ENCODE data around the gene SH3PXD2B. TPM values are rescaled to one million over a fixed set of nuclear protein-coding genes. Genes with fewer than 3 reads are reported as not detected.

The SH3PXD2B gene
- total and polyA plus RNA-seq, 2 of the 4 experiments (the other 2 are of a cell fraction), result 8.2 to 14.4 TPM

GRCh38 chr5:172433513-172433912 lies 20.8 kb downstream of the SH3PXD2B start:
- CTCF ChIA-PET, result no interaction called here
- H3K79me1 ChIP-seq (ENCODE audit: low read depth in 1 of 2, low read length in 2 of 2), result peaks cover 38 to 80% of the 10 kb centered on the region in 2 experiments
- no peak overlapping the region for H2AFZ ChIP-seq (replicated peaks; ENCODE audit: low read length, poor library complexity)

More at GRCh38 chr5:172433513-172433912, 20.8 kb downstream of the SH3PXD2B start:
- dilution Hi-C loops (cut with HindIII; ENCODE audit: low sequenced_read_pairs, unreplicated experiment), result no loop called here
- no TSS peak for BruUV-seq (replicated peaks)
- Histone ChIP-seq H3K4me2 (ENCODE audit: low read depth, low read length) (no peak overlapping the region), H2BK120ac (ENCODE audit: low read depth, low read length) (no peak overlapping the region), H3K9ac (ENCODE audit: low read depth, low read length) (no peak overlapping the region), H2BK5ac (ENCODE audit: low read depth, low read length, poor library complexity, severe bottlenecking) (no peak overlapping the region), H2AK5ac (ENCODE audit: low read depth, low read length) (no peak overlapping the region), H4K20me1 (ENCODE audit: insufficient read depth, low read length) (peaks cover 74% of the 10 kb centered on the region), H3K4me3 (ENCODE audit: insufficient read depth, low read depth, low read length) (no peak overlapping the region), H3K9me3 (ENCODE audit: control insufficient read depth, insufficient read depth, low read length) (no peaks in the 10 kb centered on the region), H2BK20ac (ENCODE audit: low read depth, low read length) (no peak overlapping the region), H2BK15ac (ENCODE audit: low read depth, low read length) (no peak overlapping the region), H3K36me3 (ENCODE audit: control insufficient read depth, insufficient read depth, low read length) (peaks cover 11% of the 10 kb centered on the region), H3K27ac (ENCODE audit: insufficient read depth, low read length) (no peak overlapping the region), H2AK9ac (replicated peaks; ENCODE audit: low read depth, low read length, poor library complexity) (no peak overlapping the region), H3K23ac (ENCODE audit: low read depth, low read length) (no peak overlapping the region), H3K18ac (ENCODE audit: low read depth, low read length) (no peak overlapping the region), H4K5ac (ENCODE audit: low read depth, low read length) (no peak overlapping the region), H3K4ac (ENCODE audit: low read depth, low read length) (no peak overlapping the region), H3K56ac (ENCODE audit: extremely low read depth, insufficient read depth, low read length) (no peak overlapping the region), H3K4me1 (ENCODE audit: control insufficient read depth, insufficient read depth, low read length) (peaks cover 26% of the 10 kb centered on the region), H4K8ac (ENCODE audit: low read depth in 2 of 2, low read length in 2 of 2) (no peak overlapping the region), H3K9me1 (ENCODE audit: insufficient read depth, low read length) (peaks cover 28% of the 10 kb centered on the region), H3K14ac (replicated peaks; ENCODE audit: low read depth, low read length) (no peak overlapping the region), H4K91ac (ENCODE audit: insufficient read depth, low read depth, low read length) (no peak overlapping the region), H3K27me3 (ENCODE audit: control insufficient read depth, insufficient read depth, low read length) (no peaks in the 10 kb centered on the region)
- TF ChIP-seq POLR2A (IDR thresholded peaks at IDR 0.05; ENCODE audit: low read depth, low read length) (no peak), FOS (IDR thresholded peaks at IDR 0.05; ENCODE audit: low read depth, low read length) (no peak), RFX5 (IDR thresholded peaks at IDR 0.05; ENCODE audit: low read depth, low read length) (no peak), MAFK (IDR thresholded peaks at IDR 0.05; ENCODE audit: low read depth, low read length) (no peak), RAD21 (IDR thresholded peaks at IDR 0.05; ENCODE audit: low read length) (no peak), NFE2L2 (IDR thresholded peaks at IDR 0.05; ENCODE audit: low read depth, low read length) (no peak), BHLHE40 (IDR thresholded peaks at IDR 0.05; ENCODE audit: low read depth, low read length) (no peak), MAZ (IDR thresholded peaks at IDR 0.05; ENCODE audit: borderline replicate concordance, low read depth, low read length) (no peak), CEBPB (IDR thresholded peaks at IDR 0.05; ENCODE audit: low read depth, low read length) (no peak), RCOR1 (IDR thresholded peaks at IDR 0.05; ENCODE audit: insufficient replicate concordance, low read length) (no peak)
- TF ChIP-seq, protein P1, sequence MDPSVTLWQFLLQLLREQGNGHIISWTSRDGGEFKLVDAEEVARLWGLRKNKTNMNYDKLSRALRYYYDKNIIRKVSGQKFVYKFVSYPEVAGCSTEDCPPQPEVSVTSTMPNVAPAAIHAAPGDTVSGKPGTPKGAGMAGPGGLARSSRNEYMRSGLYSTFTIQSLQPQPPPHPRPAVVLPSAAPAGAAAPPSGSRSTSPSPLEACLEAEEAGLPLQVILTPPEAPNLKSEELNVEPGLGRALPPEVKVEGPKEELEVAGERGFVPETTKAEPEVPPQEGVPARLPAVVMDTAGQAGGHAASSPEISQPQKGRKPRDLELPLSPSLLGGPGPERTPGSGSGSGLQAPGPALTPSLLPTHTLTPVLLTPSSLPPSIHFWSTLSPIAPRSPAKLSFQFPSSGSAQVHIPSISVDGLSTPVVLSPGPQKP (IDR thresholded peaks at IDR 0.05; ENCODE audit: borderline replicate concordance, low read depth, low read length), result no peak
- POLR2A ChIA-PET (ENCODE audit: unreplicated experiment), result no interaction called here
- in situ Hi-C loops (cut with MboI; ENCODE audit: low sequenced_read_pairs), result no loop called here
- intact Hi-C loops (cut with micrococcal nuclease), result no loop called here
- DNase-seq (no peak), ATAC-seq (ENCODE audit: low read depth) (no peak)
- no CpG with 5 or more reads among the region's 7 CpGs for WGBS, 2 experiments (ENCODE audit: extremely low coverage in 2 of 2, insufficient read length in 1 of 2)

Data from IMR-90 (cell line).